Cardiac muscle cell (in vitro differentiated cells and primary cell): ENCODE data around the gene DDX5. TPM values are rescaled to one million over a fixed set of nuclear protein-coding genes. Genes with fewer than 3 reads are reported as not detected.
A peak's percentile ranks its signal among the peaks of the same experiment; 100 is the strongest.

Experiments used
- DNase-seq, 2 donors: peaks; one replicate each; pipeline versions ENCODE4 v3.0.0 to v3.0.0-alpha.2; 2010 to 2017; ENCODE audit warnings: low read depth in 1 of 2, low spot score in 1 of 2
- H3K27ac ChIP-seq: fragments of 200-600 bp; sonication (generic); 2 replicates; pipeline ENCODE4 v1.5.1; 2016
- H3K27me3 ChIP-seq: fragments of 200-600 bp; sonication (generic); 2 replicates; pipeline ENCODE4 v1.6.0; 2016; ENCODE audit warnings: control low read depth
- H3K36me3 ChIP-seq: fragments of 200-600 bp; sonication (generic); 2 replicates; pipeline ENCODE4 v1.5.1; 2016; ENCODE audit warnings: control low read depth
- H3K4me1 ChIP-seq: fragments of 200-600 bp; sonication (generic); 2 replicates; pipeline ENCODE4 v1.8.1; 2017; ENCODE audit warnings: low read depth, mild to moderate bottlenecking, mixed run types
- H3K4me3 ChIP-seq: fragments of 200-600 bp; sonication (generic); 2 replicates; pipeline ENCODE4 v1.5.1; 2016; ENCODE audit warnings: mild to moderate bottlenecking
- H3K9me3 ChIP-seq: fragments of 200-600 bp; sonication (generic); 2 replicates; pipeline ENCODE4 v1.5.1; 2017; ENCODE audit warnings: low read depth, mild to moderate bottlenecking, control low read depth
- polyA plus RNA-seq: library from polyadenylated mRNA; unstranded; fragments of >200 nt; fragmentation: Nextera tagmentation; extraction: Ambion mirVana; gene quantifications from 2 replicates; pipeline ENCODE4 v1.2.1, GENCODE V29; 2016
- total RNA-seq: library from RNA; depleted of rRNA; stranded (reverse); fragments of >200 nt; gene quantifications from 2 replicates; pipeline ENCODE4 v1.2.3, GENCODE V29; 2016
- TF ChIP-seq, protein P1 (sequence below): IDR thresholded peaks from 2 replicates; pipeline ENCODE4 v1.5.1; 2012; ENCODE audit warnings: low read depth, mild to moderate bottlenecking, low read length

DDX5 gene
- total and polyA plus RNA-seq, 2 experiments from 2014 or later = 639 to 1,000 TPM

DNA sequence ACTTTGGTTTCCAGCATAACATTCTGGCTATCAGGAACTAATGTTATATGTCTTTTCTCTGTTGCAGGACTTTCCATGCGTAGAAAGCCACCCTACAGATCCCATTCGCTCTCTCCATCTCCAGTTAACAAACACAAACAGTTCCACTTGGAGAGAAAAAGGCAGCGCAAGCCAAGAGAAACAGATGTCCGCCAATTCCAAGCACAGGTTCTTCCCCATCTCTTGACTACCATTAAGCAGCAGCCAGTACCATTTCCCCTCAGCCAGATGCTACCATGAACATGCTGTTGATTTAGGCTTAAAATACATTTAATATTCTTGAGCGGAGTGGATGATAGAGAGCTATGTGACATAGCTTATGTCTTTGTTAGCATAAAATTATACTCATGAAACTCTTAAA, 23.1 kb upstream of the DDX5 start:
- peaks cover 94% of the 10 kb centered on the region for H3K36me3 ChIP-seq
- TF ChIP-seq, protein P1, sequence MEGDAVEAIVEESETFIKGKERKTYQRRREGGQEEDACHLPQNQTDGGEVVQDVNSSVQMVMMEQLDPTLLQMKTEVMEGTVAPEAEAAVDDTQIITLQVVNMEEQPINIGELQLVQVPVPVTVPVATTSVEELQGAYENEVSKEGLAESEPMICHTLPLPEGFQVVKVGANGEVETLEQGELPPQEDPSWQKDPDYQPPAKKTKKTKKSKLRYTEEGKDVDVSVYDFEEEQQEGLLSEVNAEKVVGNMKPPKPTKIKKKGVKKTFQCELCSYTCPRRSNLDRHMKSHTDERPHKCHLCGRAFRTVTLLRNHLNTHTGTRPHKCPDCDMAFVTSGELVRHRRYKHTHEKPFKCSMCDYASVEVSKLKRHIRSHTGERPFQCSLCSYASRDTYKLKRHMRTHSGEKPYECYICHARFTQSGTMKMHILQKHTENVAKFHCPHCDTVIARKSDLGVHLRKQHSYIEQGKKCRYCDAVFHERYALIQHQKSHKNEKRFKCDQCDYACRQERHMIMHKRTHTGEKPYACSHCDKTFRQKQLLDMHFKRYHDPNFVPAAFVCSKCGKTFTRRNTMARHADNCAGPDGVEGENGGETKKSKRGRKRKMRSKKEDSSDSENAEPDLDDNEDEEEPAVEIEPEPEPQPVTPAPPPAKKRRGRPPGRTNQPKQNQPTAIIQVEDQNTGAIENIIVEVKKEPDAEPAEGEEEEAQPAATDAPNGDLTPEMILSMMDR = no peak
- H3K9me3 ChIP-seq = no peaks in the 10 kb centered on the region
- H3K4me3 ChIP-seq = no peak overlapping the region
- no peaks in the 10 kb centered on the region for H3K27me3 ChIP-seq
- no peaks in the 10 kb centered on the region for H3K4me1 ChIP-seq
- no peak for DNase-seq
- H3K27ac ChIP-seq = no peak overlapping the region

DNA sequence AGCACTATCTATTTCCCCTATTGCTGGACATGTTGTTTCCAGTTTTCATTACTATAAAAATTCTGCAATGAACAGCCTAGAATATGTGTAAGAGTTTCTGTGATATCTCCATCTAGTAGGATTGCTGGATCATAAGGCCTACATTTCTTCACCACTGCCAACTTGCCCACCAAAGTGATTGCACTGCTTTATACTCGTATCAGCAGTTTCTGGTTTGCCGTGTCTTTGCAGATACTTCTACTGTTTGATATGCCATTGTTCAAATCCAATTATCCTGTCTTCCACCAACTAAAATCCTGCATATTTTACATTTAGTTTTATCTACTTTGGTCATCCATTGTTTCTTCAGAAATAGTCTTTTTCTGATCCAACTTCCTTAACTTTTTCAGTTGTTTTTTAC, 21.8 kb upstream of the DDX5 start:
- Histone ChIP-seq H3K27ac (no peak overlapping the region), H3K4me3 (no peak overlapping the region), H3K4me1 (no peaks in the 10 kb centered on the region), H3K36me3 (peaks cover 91% of the 10 kb centered on the region), H3K27me3 (no peaks in the 10 kb centered on the region), H3K9me3 (no peaks in the 10 kb centered on the region)
- DNase-seq = no peak
- TF ChIP-seq, protein P1 = no peak

DNA sequence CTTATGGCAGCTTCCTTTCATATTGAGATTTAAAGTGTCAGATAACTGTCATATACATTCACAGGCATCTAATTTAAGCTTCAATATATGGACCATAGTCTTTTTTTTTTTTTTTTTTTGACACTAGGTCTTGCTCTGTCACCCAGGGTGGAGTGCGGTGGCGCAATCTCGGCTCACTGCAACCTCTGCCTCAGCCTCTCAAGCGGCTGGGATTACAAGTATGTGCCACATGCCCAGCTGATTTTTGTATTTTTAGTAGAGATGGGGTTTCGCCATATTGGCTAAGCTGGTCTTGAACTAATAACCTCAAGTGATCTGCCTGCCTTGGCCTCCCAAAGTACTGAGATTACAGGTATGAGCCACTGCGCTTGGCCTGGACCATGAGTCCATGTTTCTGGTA, 14.3 kb upstream of the DDX5 start:
- Histone ChIP-seq H3K9me3 (no peaks in the 10 kb centered on the region), H3K27ac (no peak overlapping the region), H3K4me3 (no peak overlapping the region), H3K4me1 (no peaks in the 10 kb centered on the region), H3K27me3 (no peaks in the 10 kb centered on the region), H3K36me3 (peaks cover 86% of the 10 kb centered on the region)
- DNase-seq = no peak
- TF ChIP-seq, protein P1 = no peak

DNA sequence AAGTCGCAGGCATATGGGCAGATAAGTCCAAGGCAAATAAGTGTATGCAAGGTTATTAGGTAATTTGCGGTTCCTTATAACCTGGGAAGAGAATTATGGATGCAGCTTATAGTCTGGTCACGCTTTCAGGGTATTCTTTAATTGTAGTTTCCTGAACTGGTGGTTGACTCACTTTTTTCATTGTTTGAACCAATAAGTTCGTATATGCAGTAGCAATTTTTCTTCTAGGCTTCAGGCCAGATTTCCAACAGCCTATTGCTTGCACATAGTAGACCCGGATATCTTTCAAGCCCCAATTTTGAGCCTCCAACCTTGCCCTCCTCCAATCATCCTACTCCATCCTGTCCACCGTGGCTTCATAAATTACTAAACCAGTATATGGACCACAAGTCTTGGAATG, 13.5 kb upstream of the DDX5 start:
- peaks cover 86% of the 10 kb centered on the region for H3K36me3 ChIP-seq
- H3K27ac ChIP-seq = no peak overlapping the region
- no peaks in the 10 kb centered on the region for H3K4me1 ChIP-seq
- H3K9me3 ChIP-seq = no peaks in the 10 kb centered on the region
- TF ChIP-seq, protein P1 = no peak
- no peak overlapping the region for H3K4me3 ChIP-seq
- no peak for DNase-seq
- no peaks in the 10 kb centered on the region for H3K27me3 ChIP-seq

DNA sequence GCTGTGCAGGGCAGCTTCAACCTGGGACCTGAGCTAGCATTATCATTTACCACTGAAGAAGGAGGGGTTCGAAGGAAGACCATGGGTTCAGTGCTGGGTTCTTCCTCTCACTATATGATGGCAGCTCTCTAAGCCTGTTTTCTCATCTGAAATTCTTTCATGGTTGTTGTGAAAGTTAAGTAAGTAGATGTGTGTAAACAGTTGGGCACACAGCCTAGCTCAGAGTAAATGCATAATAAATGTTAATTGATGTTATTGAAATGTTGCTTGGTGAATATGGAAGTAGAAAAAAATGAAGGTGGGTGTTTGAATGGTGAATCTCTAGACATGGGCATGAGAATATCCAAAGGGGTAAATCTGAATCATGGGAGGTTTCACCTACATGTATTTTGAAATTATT, 9.7 kb upstream of the DDX5 start:
- TF ChIP-seq, protein P1 = no peak
- no peak for DNase-seq
- Histone ChIP-seq H3K36me3 (peaks cover 79% of the 10 kb centered on the region), H3K4me1 (no peaks in the 10 kb centered on the region), H3K27ac (peak overlapping the region; percentile 18), H3K27me3 (no peaks in the 10 kb centered on the region), H3K4me3 (no peak overlapping the region), H3K9me3 (no peaks in the 10 kb centered on the region)

DNA sequence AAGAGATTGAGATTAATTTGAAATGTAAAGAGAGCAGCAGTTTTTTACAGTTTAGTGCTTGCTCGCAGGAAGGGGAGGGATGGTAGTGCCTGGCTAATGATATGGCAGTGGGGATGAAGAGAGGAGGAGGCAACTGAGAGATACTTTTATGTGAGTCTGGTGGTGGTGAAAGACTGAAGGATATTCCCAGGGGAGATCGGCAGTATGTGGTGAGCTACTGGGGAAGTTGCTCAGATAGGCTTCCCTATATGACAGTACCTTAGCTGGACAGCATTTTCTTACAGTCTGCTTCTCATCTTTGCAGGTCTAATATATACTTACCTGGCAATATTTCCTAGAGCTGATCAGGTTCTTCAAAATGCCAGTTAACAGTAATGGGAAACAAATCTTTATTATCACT, 9.3 kb upstream of the DDX5 start:
- peaks cover 79% of the 10 kb centered on the region for H3K36me3 ChIP-seq
- TF ChIP-seq, protein P1 = no peak

More for the DNA sequence above, 9.3 kb upstream of the DDX5 start:
- H3K9me3 ChIP-seq = no peaks in the 10 kb centered on the region
- no peaks in the 10 kb centered on the region for H3K4me1 ChIP-seq
- no peaks in the 10 kb centered on the region for H3K27me3 ChIP-seq
- peak overlapping the region; percentile 18 for H3K27ac ChIP-seq
- DNase-seq = no peak
- no peak overlapping the region for H3K4me3 ChIP-seq
